Choroid plexus epithelial cell (primary cell): Measurements from ENCODE around the gene NPAS2.

ENCODE experiments used
- DNase-seq: peaks from one replicate; pipeline ENCODE4 v3.0.0-alpha.2; 2010; ENCODE audit warnings: low read depth
- H3K4me3 ChIP-seq: 2 replicates; pipeline ENCODE4 v1.5.1; 2011; ENCODE audit warnings: low read depth, mild to moderate bottlenecking, control low read depth, low read length, moderate library complexity
- CTCF ChIP-seq: conservative IDR thresholded peaks from 2 replicates; pipeline ENCODE4 v1.5.1; 2011; ENCODE audit warnings: low read depth, mild to moderate bottlenecking, control low read depth, inconsistent platforms, low read length, moderate library complexity

NPAS2 gene

GRCh38 chr2:101041413-101041812 is 221.5 kb downstream of the NPAS2 start:
- TF ChIP-seq CTCF = no peak
- DNase-seq = no peak
- no peak overlapping the region for H3K4me3 ChIP-seq

GRCh38 chr2:101045330-101045729 is 225.4 kb downstream of the NPAS2 start:
- no peak overlapping the region for H3K4me3 ChIP-seq
- no peak for TF ChIP-seq CTCF
- DNase-seq = no peak
